GM12801 (cell line): ENCODE data around the gene MVD.

Source experiments
- TF ChIP-seq, protein P1 (sequence below): IDR thresholded peaks from one replicate; pipeline ENCODE4 v1.5.1; 2011; ENCODE audit warnings: control low read depth; ENCODE audit not compliant: insufficient read length; ENCODE audit errors: extremely low read depth

The MVD gene

DNA sequence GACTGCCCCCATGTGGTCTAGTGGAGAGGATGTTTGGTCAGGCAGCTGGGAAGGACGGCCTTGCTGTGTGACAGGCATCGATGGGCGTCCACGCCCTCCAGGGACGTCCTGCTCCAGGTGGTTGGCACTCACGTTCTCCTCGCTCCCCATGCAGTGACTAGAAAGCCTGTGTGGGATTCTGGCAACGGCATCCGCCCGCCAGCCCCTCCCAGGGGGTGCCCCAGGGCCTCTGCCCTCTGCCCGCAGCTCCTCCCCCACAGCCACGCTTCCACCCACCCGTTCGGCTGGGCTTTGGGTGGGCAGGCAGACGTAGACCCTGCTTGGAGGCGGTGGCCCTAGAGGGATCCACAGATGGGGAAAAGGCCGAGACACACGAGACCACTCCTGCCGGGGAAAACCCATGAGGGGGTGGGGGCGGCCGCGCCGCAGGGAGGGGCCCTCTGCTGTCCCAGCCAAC, 29.2 kb downstream of the MVD start:
- TF ChIP-seq, protein P1, sequence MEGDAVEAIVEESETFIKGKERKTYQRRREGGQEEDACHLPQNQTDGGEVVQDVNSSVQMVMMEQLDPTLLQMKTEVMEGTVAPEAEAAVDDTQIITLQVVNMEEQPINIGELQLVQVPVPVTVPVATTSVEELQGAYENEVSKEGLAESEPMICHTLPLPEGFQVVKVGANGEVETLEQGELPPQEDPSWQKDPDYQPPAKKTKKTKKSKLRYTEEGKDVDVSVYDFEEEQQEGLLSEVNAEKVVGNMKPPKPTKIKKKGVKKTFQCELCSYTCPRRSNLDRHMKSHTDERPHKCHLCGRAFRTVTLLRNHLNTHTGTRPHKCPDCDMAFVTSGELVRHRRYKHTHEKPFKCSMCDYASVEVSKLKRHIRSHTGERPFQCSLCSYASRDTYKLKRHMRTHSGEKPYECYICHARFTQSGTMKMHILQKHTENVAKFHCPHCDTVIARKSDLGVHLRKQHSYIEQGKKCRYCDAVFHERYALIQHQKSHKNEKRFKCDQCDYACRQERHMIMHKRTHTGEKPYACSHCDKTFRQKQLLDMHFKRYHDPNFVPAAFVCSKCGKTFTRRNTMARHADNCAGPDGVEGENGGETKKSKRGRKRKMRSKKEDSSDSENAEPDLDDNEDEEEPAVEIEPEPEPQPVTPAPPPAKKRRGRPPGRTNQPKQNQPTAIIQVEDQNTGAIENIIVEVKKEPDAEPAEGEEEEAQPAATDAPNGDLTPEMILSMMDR = no peak

DNA sequence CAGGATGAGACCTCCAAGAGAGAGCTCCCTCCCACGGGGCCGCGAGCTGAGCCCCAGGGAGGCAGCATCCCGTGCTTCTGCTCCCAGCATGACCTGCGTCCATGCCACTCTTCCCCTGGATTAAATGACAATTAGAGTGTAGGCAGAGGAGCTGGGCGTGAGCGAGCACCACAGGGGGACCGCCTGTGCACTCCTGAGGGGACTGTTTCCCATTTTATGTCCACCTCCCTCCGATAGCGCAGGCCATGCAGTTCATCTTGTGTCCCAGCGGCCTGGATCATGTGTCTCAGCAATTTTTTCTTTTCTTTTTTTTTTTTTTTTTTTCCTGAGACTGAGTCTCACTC, 30.3 kb downstream of the MVD start:
- TF ChIP-seq, protein P1 = no peak

DNA sequence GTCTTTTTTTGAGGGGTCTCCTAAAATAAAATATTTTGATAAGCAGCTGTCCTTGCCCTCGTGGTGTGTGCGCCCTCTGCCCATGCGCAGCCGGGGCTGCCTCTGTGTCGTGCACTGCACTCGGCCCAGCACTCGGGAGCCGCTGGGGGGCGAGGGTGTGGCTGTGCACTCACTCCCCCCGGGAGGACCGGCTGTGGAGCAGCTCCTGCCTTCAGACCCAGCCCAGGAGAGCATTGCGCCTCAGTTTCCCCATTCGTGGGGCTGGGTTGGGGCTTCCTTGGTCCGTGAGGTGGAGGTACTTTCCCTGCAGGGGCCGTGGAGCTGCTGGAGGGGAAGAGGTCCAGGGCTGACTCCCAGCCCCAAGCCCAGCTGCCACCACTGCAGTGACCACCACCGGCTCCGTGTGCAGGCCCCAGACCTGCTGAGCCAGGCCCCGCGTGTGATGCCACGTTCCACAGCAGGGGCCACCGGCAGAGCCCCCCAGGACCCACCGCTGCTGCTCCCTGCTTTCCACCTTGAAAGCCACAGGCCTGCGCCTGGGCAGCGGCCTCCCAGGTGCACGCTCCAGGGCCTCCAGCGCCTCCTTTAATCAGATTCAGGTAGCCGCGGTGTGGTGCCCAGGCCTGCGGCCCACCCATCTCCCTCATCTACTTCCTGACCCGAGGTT, 30.8 kb downstream of the MVD start:
- TF ChIP-seq, protein P1 = no peak

DNA sequence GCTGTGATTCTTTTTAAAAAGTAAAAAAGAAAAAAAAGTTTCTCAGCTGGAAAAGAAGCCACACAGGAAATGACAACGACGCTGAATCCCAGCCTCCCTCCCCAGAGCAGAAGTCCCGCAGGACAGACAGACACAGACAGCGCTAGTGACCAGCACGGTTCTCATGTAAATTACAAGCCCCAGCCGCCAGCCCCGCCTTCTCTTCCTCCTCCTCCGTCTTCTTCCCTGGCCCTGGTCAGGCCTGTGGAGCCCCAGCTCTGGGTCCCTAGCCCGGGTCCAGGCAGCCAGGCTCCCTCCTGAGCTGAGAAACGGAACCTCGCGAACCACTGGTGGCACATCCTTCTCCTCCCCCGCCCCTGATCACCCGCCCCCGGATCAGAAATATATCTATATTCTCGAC, 31.5 kb downstream of the MVD start:
- TF ChIP-seq, protein P1 = no peak

DNA sequence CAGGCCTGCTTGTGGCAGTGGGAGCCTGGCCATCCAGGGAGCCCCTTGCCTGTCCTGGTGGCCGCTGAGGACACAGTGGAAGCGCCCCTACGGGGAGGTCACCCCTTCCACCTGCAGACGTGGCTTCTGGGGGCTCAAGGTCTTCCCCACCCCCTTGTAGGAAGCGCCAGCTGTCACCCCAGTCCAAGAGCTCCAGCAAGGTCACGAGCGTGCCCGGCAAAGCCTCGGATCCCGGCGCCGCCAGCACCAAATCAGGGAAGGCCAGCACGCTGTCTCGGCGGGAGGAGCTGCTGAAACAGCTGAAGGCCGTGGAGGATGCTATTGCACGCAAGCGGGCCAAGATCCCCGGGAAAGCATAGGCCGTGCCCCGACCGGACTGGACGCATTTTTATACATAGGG, 31.9 kb downstream of the MVD start:
- TF ChIP-seq, protein P1 = no peak

- TF ChIP-seq, protein P1 = no peak
These were observed 32.5 kb downstream of the MVD start for GRCh38 chr16:88630433-88630832.

DNA sequence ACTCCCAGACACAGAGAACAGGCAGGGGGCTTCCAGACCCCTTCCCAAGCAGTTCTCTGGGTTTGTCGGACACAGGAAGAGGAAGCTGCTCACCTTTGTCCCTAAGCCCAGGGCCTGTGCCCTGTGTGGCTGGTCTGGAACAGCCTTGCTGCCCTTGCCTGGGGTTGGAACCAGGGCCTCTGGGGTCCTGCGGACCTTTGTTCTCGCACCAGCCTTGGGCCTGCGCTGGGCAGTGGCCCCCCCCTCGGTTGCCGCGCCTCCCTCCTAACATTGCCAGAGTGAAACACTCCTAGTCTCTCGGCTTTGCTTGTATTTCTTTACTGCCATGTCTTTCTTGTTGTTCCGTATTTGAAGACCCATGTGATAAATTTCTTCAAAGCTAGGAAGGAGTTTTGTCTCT, 33.1 kb downstream of the MVD start:
- TF ChIP-seq, protein P1 = no peak

GRCh38 chr16:88628512-88628974, 34.3 kb downstream of the MVD start:
- TF ChIP-seq, protein P1 = no peak
